Measurements from ENCODE around the gene GRIN2A. TPM values are rescaled to one million over a fixed set of nuclear protein-coding genes. Genes with fewer than 3 reads are reported as not detected.

Gene GRIN2A
- total RNA-seq, 1 donor from 2014 or later: 0.03 TPM

- no peak for DNase-seq (ENCODE audit: low spot score)
- ATAC-seq: no peak
These were observed 44.9 kb downstream of the GRIN2A start for GRCh38 chr16:10137341-10137740.

- no peak for DNase-seq (ENCODE audit: low spot score)
- no peak for ATAC-seq
These were observed 45.3 kb downstream of the GRIN2A start for GRCh38 chr16:10136916-10137315.

- ATAC-seq (no peak), DNase-seq (ENCODE audit: low spot score) (no peak)
These were observed 51.7 kb downstream of the GRIN2A start for GRCh38 chr16:10130538-10130937.

GRCh38 chr16:10128397-10129258 lies 53.6 kb downstream of the GRIN2A start:
- ATAC-seq: no peak

DNA sequence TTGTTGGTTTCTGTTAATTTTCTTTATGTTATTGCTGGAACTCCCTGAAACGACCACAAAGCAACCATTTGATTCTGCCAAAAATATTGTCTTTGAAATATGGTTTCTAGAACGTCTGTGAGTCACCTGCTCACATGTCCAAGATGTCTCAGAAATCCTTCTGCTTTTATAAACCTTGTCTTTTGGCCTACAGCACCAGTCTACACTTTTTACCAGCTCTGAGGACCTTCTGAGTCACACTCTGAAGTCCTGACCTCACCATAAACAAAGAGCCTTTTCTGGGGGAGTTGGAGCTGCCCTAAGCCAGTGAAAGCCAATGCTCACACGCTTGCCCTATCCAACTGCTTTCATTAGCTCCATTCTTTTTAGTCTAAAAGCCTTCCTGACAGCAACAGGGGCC lies 55.5 kb downstream of the GRIN2A start:
- DNase-seq (ENCODE audit: low spot score): no peak
- no peak for ATAC-seq

More at GRCh38 chr16:10128397-10129258, 53.6 kb downstream of the GRIN2A start:
- DNase-seq (ENCODE audit: low spot score): no peak

GRCh38 chr16:10123141-10123540 lies 59.1 kb downstream of the GRIN2A start:
- ATAC-seq (no peak), DNase-seq (ENCODE audit: low spot score) (no peak)

DNA sequence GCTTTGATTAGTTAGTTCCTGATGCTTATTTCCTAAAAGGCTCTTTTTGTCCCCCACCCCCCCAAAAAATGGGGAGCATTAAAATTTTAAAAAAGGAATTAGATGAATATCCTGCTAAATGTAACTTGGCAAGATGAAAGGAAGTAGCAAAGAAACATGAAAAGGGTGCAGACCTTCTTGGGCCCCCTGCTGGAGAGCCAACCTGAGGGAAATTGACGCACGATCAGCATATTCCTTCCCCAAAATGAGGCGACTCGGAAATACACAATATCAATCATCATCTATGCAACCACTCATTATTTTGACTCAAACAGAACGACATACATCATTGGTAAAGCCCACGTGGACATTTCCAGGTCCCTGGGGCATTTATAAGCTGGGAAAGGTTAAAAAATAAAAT lies 59.7 kb downstream of the GRIN2A start:
- DNase-seq (ENCODE audit: low spot score) (no peak), ATAC-seq (no peak)

DNA sequence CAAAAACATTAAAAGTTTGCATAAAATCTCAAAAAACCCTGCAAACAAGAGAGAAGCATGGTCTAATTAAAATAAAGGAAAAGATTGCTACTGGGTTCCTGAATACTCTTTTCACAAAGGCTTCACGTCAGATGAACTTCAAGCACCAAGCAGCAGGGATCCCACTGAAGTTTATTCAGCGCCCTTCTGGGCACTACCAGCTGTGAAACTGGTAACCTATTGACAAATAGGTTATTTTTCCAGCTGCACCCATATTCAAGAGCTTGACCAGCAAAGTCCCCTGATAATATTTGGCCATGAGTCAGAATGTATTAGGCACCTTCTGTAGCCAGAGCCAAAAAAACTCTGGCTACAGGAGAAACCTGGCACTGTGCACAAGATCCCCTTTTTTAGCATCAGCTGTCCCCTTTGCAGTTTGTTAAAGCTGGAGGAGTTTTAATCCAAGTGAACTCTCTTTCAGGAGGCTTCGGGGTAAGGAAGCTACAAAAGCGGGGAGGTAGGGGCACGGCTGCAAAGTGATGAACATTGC lies 60.3 kb downstream of the GRIN2A start:
- DNase-seq (ENCODE audit: low spot score) (no peak), ATAC-seq (no peak)

DNA sequence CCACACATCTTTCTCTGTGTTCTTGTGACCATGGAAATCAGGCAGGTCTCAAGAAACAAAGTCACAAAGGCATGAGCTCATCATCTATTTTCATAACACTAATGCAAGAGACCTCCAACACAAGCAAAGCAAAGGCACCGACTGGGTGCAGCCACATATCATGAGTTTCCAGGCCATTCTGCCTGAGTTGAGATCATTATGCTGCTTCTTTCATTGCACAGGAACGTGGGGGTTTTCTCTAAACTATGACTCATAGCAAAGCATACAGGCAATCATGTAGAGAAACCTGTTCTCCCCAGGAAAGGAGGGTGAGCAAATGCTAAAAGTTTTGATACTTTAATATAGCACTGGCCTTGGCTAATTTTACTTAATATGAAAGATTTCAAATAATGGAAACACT lies 60.7 kb downstream of the GRIN2A start:
- ATAC-seq (no peak), DNase-seq (ENCODE audit: low spot score) (no peak)

GRCh38 chr16:10120953-10121352 lies 61.3 kb downstream of the GRIN2A start:
- no peak for ATAC-seq
- no peak for DNase-seq (ENCODE audit: low spot score)

DNA sequence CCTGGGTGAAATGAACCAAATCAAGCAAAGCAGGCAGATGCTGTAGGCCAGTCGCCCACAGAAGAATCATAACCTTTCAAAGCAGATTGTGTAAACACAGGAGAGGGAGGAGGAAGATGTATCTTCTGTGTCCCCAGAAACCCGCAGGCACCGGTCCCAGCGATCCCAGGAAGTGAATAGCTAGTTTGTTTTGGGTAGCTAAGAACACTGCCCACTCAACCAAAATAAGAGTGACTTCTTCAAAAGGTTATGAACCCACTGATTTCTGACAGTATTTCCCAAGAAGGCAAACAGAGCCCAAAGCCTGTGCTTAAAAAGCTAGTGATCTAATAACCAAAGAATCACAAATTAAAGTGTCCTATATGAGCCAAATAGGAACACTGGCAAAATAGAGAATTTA lies 67.8 kb downstream of the GRIN2A start:
- DNase-seq (ENCODE audit: low spot score): no peak
- ATAC-seq: no peak

- ATAC-seq (no peak), DNase-seq (ENCODE audit: low spot score) (no peak)
These were observed 69.0 kb downstream of the GRIN2A start for GRCh38 chr16:10113248-10113647.

DNA sequence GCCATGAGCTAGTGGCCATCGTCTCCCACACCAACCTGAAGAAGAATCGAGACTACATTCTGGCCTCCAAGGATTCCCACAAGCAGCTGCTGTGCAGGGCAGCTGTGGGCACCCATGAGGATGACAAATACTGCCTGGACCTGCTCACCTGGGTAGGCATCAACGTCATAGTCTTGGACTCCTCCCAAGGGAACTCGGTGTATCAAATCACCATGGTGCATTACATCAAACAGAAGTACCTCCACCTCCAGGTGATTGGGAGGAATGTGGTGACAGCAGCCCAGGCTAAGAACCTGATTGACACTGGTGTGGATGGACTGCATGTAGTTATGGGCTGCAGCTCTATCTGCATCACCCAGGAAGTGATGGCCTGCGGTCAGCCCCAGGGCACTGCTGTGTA lies 70.2 kb downstream of the GRIN2A start:
- no peak for ATAC-seq
- DNase-seq (ENCODE audit: low spot score): no peak

DNA sequence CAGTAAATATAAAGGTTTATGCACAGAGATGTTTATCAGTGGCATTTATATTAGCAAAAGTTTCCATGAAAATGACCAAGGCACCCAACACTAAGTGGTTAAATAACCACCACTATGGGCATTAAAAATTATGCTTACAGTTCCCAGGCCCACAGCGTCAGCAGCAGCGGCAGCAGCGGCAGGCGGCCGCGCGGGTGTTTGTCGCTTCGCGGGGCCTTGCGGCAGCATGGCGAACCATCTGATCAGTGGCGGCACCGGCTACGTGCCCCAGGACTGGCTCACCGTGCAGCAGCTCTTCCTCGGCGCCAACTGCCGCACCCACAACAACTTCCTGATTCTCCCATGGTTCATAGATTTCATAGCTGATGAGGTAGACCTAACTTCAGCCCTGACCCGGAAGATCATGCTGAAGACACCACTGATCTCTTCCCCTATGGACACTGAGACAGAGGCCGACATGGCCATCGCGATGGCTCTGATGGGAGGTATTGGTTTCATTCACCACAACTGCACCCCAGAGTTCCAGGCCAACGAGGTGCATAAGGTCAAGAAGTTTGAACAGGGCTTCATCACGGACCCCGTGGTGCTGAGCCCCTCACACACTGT lies 71.0 kb downstream of the GRIN2A start:
- ATAC-seq (no peak), DNase-seq (ENCODE audit: low spot score) (no peak)

GRCh38 chr16:10110552-10110951 lies 71.7 kb downstream of the GRIN2A start:
- DNase-seq (ENCODE audit: low spot score) (no peak), ATAC-seq (no peak)

DNA sequence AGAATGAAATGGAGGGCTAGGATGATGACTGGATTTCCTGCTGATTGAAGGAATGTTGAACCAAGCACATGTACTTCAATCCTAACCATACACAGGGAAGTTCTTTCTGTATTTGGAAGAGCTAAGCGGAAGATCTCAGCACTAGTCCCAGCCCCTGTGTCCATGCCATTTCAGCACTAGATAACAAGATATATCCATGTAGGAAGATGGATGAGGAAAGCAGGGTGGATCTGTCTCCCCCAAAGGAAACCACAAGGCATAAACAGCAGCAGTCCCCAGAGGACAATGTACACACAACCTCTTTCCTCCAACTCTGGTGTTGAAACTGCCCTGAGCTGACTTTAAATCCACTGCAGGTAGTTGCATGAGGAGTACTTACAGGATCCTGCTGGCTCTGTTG lies 75.1 kb downstream of the GRIN2A start:
- no peak for DNase-seq (ENCODE audit: low spot score)
- ATAC-seq: no peak

GRCh38 chr16:10103700-10104099 lies 78.5 kb downstream of the GRIN2A start:
- DNase-seq (ENCODE audit: low spot score) (no peak), ATAC-seq (no peak)

GRCh38 chr16:10103118-10103517 lies 79.1 kb downstream of the GRIN2A start:
- DNase-seq (ENCODE audit: low spot score) (no peak), ATAC-seq (no peak)

DNA sequence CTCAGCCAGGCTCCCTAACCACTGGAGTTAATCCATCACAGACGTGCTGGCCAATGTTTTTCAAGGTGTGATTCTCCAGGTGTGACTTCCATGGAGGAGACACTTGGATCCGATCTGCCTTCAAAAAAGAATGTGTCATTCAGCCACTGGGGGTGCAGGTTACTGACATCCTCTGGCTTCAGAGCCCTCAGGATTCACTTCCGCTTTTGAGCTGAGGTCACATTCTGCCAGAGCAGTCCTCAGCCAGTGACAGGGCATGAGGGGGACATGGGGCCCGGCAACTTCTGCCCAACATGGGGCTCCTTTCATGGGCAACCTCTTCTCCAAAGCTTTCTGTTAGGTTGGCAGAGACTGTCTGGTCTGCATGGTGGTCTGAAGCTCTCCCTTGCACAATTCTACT lies 81.4 kb downstream of the GRIN2A start:
- ATAC-seq (no peak), DNase-seq (ENCODE audit: low spot score) (no peak)

- DNase-seq (ENCODE audit: low spot score): no peak
- ATAC-seq: no peak
These were observed 83.2 kb downstream of the GRIN2A start for GRCh38 chr16:10098991-10099390.

- ATAC-seq: no peak
These were observed 85.0 kb downstream of the GRIN2A start for GRCh38 chr16:10097271-10097670.

GRCh38 chr16:10093576-10093975 lies 88.7 kb downstream of the GRIN2A start:
- DNase-seq (ENCODE audit: low spot score) (no peak), ATAC-seq (no peak)

More at GRCh38 chr16:10097271-10097670, 85.0 kb downstream of the GRIN2A start:
- no peak for DNase-seq (ENCODE audit: low spot score)

Data from left lobe of liver (tissue), 2 donors.